HCT116 (cell line): Measurements from ENCODE around the gene CDC42BPA. TPM values are rescaled to one million over a fixed set of nuclear protein-coding genes. Genes with fewer than 3 reads are reported as not detected.

Source experiments
- ATAC-seq: fragments of 200-7000 bp; cut with Tn5 transposase; 2 replicates; pipeline ENCODE4 v1.9.1; 2020; ENCODE audit warnings: mild to moderate bottlenecking, moderate library complexity
- BruUV-seq: library from RNA; stranded (reverse); fragments of 400-500 nt; replicated peaks from 2 replicates; lab custom pipeline; 2021; lab: Mats Ljungman, UMichigan
- CTCF ChIA-PET: fragments of 300-600 bp; sonication (Branson Sonifier 250); formaldehyde crosslinking; loops from one replicate; lab custom pipeline; 2021; ENCODE audit warnings: antibody characterized with exemption; lab: Charles Lee
- POLR2A ChIA-PET: fragments of 300-600, 350-600 bp; sonication (Branson Sonifier 250); formaldehyde crosslinking; loops from one replicate; lab custom pipeline; 2021; ENCODE audit warnings: antibody characterized with exemption; lab: Charles Lee
- RAD21 ChIA-PET, 2 experiments: fragments of 300-600 bp; sonication (Branson Sonifier 250); formaldehyde crosslinking; loops; one replicate each; lab custom pipeline; 2023; ENCODE audit warnings: low total read pairs in 2 of 2; ENCODE audit not compliant: uncharacterized antibody in 2 of 2, unreplicated experiment in 2 of 2, low non-redundant PET in 1 of 2; lab: Charles Lee
- DNase-seq: peaks from one replicate; pipeline ENCODE4 v3.0.0-alpha.2; 2010; ENCODE audit warnings: low read depth, low spot score
- H2AFZ ChIP-seq: fragments of 200-600 bp; shearing (Covaris generic), sonication (generic); 2 replicates; pipeline ENCODE4 v1.6.1; 2017; ENCODE audit warnings: low read depth, mixed run types, mixed read lengths, antibody characterized with exemption, low read length; ENCODE audit not compliant: poor library complexity, severe bottlenecking
- H3K27ac ChIP-seq: 2 replicates; pipeline ENCODE4 v1.5.1; 2012; ENCODE audit warnings: low read depth, low read length
- H3K27me3 ChIP-seq: fragments of 200-600 bp; sonication (generic); 2 replicates; pipeline ENCODE4 v1.6.1; 2016; ENCODE audit warnings: mixed run types, low read length, mixed read lengths; ENCODE audit not compliant: insufficient read depth
- H3K36me3 ChIP-seq, 2 experiments: fragments of 200-500 bp in 1 of 2; fragments of 200-600 bp in 1 of 2; sonication (Bioruptor generic) in 1 of 2; sonication (generic) in 1 of 2; 2 replicates each; pipeline versions ENCODE4 v1.5.1 to v1.6.1; 2014 to 2016; ENCODE audit warnings: low read length in 2 of 2, inconsistent platforms in 1 of 2, mixed read lengths in 1 of 2, mixed run types in 1 of 2; ENCODE audit not compliant: insufficient read depth in 2 of 2, control insufficient read depth in 1 of 2
- H3K4me1 ChIP-seq, 2 experiments: fragments of 200-600 bp in 1 of 2; sonication (generic) in 1 of 2; 2 replicates each; pipeline versions ENCODE4 v1.5.1 to v1.6.1; 2012 to 2017; ENCODE audit warnings: low read length in 2 of 2, inconsistent platforms in 1 of 2, mild to moderate bottlenecking in 1 of 2, mixed read lengths in 1 of 2, mixed run types in 1 of 2, moderate library complexity in 1 of 2; ENCODE audit not compliant: insufficient read depth in 2 of 2, control insufficient read depth in 1 of 2
- H3K4me2 ChIP-seq: fragments of 200-600 bp; sonication (generic); 2 replicates; pipeline ENCODE4 v1.6.1; 2017; ENCODE audit warnings: mixed run types, low read length, mixed read lengths
- H3K4me3 ChIP-seq, 2 experiments: fragments of 200-600 bp in 1 of 2; sonication (generic) in 1 of 2; replicated peaks in 1 of 2; 2 replicates each; pipeline ENCODE4 v1.5.1; 2011 to 2016; ENCODE audit warnings: low read length in 2 of 2, control low read depth in 1 of 2, low read depth in 1 of 2, mild to moderate bottlenecking in 1 of 2, mixed read lengths in 1 of 2, mixed run types in 1 of 2
- H3K79me2 ChIP-seq: fragments of 200-600 bp; sonication (generic); 2 replicates; pipeline ENCODE4 v1.6.1; 2017; ENCODE audit warnings: mild to moderate bottlenecking, mixed run types, low read length, moderate library complexity, mixed read lengths; ENCODE audit not compliant: insufficient read depth
- H3K9ac ChIP-seq: fragments of 200-600 bp; sonication (generic); 2 replicates; pipeline ENCODE4 v1.6.1; 2016; ENCODE audit warnings: low read length, mixed read lengths
- H3K9me2 ChIP-seq: fragments of 200-600 bp; sonication (generic), shearing (Covaris generic); 2 replicates; pipeline ENCODE4 v1.6.1; 2017; ENCODE audit warnings: mixed run types, mild to moderate bottlenecking, moderate library complexity; ENCODE audit not compliant: insufficient read depth
- H3K9me3 ChIP-seq, 2 experiments: fragments of 200-500 bp in 1 of 2; fragments of 200-600 bp in 1 of 2; sonication (Bioruptor generic) in 1 of 2; sonication (generic) in 1 of 2; 2 replicates each; pipeline ENCODE4 v1.6.1; 2014 to 2017; ENCODE audit warnings: low read length in 2 of 2, mixed read lengths in 2 of 2, inconsistent platforms in 1 of 2, low read depth in 1 of 2, mild to moderate bottlenecking in 1 of 2, mixed run types in 1 of 2, moderate library complexity in 1 of 2; ENCODE audit not compliant: control insufficient read depth in 1 of 2, insufficient read depth in 1 of 2
- H4K20me1 ChIP-seq: fragments of 200-600 bp; sonication (generic), shearing (Covaris generic); 2 replicates; pipeline ENCODE4 v1.6.1; 2017; ENCODE audit warnings: mixed run types, mild to moderate bottlenecking, moderate library complexity; ENCODE audit not compliant: insufficient read depth
- CBX3 ChIP-seq: IDR thresholded peaks from 2 replicates; pipeline ENCODE4 v1.6.1; 2012; ENCODE audit warnings: low read depth
- CEBPB ChIP-seq: IDR thresholded peaks from 2 replicates; pipeline ENCODE4 v1.6.1; 2012; ENCODE audit warnings: low read depth
- EGR1 ChIP-seq: IDR thresholded peaks from 2 replicates; pipeline ENCODE4 v1.6.1; 2012; ENCODE audit warnings: low read depth
- ELF1 ChIP-seq: IDR thresholded peaks from 2 replicates; pipeline ENCODE4 v1.6.1; 2012; ENCODE audit warnings: low read depth, borderline replicate concordance
- EZH2phosphoT487 ChIP-seq: fragments of 200-600 bp; IDR thresholded peaks from 2 replicates; pipeline ENCODE4 v1.6.1; 2018; ENCODE audit warnings: antibody characterized with exemption, borderline replicate concordance
- POLR2A ChIP-seq: IDR thresholded peaks from 2 replicates; pipeline ENCODE4 v1.7.0; 2011; ENCODE audit warnings: borderline replicate concordance; ENCODE audit not compliant: insufficient read depth, insufficient read length; ENCODE audit errors: extremely low read depth
- RAD21 ChIP-seq: IDR thresholded peaks from 2 replicates; pipeline ENCODE4 v1.6.1; 2012; ENCODE audit warnings: low read depth, mild to moderate bottlenecking
- SIN3A ChIP-seq: IDR thresholded peaks from 2 replicates; pipeline ENCODE4 v1.6.1; 2012; ENCODE audit warnings: low read depth
- SRF ChIP-seq: IDR thresholded peaks from 2 replicates; pipeline ENCODE4 v1.6.1; 2012; ENCODE audit warnings: low read depth
- TCF7L2 ChIP-seq: IDR thresholded peaks from 2 replicates; pipeline ENCODE4 v1.7.0; 2011; ENCODE audit warnings: borderline replicate concordance, inconsistent platforms; ENCODE audit not compliant: insufficient read depth, insufficient read length; ENCODE audit errors: extremely low read depth
- YY1 ChIP-seq: IDR thresholded peaks from 2 replicates; pipeline ENCODE4 v1.6.1; 2011; ENCODE audit warnings: low read length, low read depth, moderate library complexity, mild to moderate bottlenecking; ENCODE audit not compliant: insufficient replicate concordance; ENCODE audit errors: extremely low read depth
- ZFX ChIP-seq: fragments of 450-650 bp; IDR thresholded peaks from 2 replicates; pipeline ENCODE4 v1.6.1; 2017
- ZNF274 ChIP-seq: fragments of 200-500 bp; sonication (Bioruptor generic); IDR thresholded peaks from 2 replicates; pipeline ENCODE4 v1.6.1; 2014; ENCODE audit warnings: mild to moderate bottlenecking, low read depth, low read length, inconsistent platforms
- intact Hi-C: fragments of 100-400 bp; cut with micrococcal nuclease; formaldehyde crosslinking; loops from 2 replicates; pipeline ENCODE4 v1.10.0; 2022
- total RNA-seq: library from RNA; stranded (reverse); gene quantifications from one replicate; pipeline ENCODE4 v1.2.1, GENCODE V29; 2021; ENCODE audit not compliant: unreplicated experiment
- TF ChIP-seq, protein P1 (sequence below): IDR thresholded peaks from 2 replicates; pipeline ENCODE4 v1.6.1; 2012; ENCODE audit warnings: low read depth
- TF ChIP-seq, protein P2 (sequence below): IDR thresholded peaks from 2 replicates; pipeline ENCODE4 v1.6.1; 2012

The CDC42BPA gene
- total RNA-seq, 1 experiment from 2014 or later: 44.0 TPM

DNA sequence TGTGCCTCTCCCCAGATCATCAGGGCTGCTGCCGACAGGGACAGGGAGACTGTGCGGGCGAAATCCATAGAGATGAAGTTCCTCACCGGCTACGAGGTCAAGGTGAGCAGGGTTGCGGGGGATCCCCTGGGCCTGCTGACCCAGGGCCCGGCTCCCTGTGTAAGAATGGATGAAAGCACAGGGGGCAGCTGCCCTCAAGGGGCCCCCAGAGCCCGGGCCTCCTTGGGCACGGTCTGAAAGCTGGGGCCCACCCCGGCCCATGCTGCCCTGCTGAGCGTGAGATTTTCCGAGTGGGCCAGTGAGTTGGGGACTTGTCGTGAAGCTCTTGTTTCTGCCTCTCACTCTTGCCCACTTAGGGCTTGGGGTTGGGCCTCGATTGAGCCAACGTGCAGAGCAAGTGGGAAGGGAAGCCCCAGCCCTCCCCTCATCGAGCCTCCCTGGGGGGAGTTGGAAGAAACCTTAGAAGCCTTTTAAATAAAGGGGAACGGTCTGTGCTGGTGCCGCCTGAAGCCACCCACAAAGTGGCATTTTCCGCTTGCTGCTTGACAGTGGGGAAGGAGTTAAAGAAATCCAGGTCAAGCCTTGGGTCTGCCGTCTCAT is 333.0 kb downstream of the CDC42BPA start:
- H3K27me3 ChIP-seq: no peaks in the 10 kb centered on the region
- no TSS peak for BruUV-seq
- TF ChIP-seq CEBPB (no peak), SRF (no peak), ZNF274 (no peak), CBX3 (no peak), ZFX (no peak), EZH2phosphoT487 (no peak), POLR2A (no peak), RAD21 (no peak), ELF1 (no peak), SIN3A (no peak), YY1 (no peak), EGR1 (no peak), TCF7L2 (no peak)
- TF ChIP-seq, protein P1, sequence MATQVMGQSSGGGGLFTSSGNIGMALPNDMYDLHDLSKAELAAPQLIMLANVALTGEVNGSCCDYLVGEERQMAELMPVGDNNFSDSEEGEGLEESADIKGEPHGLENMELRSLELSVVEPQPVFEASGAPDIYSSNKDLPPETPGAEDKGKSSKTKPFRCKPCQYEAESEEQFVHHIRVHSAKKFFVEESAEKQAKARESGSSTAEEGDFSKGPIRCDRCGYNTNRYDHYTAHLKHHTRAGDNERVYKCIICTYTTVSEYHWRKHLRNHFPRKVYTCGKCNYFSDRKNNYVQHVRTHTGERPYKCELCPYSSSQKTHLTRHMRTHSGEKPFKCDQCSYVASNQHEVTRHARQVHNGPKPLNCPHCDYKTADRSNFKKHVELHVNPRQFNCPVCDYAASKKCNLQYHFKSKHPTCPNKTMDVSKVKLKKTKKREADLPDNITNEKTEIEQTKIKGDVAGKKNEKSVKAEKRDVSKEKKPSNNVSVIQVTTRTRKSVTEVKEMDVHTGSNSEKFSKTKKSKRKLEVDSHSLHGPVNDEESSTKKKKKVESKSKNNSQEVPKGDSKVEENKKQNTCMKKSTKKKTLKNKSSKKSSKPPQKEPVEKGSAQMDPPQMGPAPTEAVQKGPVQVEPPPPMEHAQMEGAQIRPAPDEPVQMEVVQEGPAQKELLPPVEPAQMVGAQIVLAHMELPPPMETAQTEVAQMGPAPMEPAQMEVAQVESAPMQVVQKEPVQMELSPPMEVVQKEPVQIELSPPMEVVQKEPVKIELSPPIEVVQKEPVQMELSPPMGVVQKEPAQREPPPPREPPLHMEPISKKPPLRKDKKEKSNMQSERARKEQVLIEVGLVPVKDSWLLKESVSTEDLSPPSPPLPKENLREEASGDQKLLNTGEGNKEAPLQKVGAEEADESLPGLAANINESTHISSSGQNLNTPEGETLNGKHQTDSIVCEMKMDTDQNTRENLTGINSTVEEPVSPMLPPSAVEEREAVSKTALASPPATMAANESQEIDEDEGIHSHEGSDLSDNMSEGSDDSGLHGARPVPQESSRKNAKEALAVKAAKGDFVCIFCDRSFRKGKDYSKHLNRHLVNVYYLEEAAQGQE: no peak
- TF ChIP-seq, protein P2, sequence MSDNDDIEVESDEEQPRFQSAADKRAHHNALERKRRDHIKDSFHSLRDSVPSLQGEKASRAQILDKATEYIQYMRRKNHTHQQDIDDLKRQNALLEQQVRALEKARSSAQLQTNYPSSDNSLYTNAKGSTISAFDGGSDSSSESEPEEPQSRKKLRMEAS: no peak
- CTCF ChIA-PET: no interaction called here
- DNase-seq: no peak
- no peak overlapping the region for H2AFZ ChIP-seq
- RAD21 ChIA-PET: no interaction called here
- no peak overlapping the region for H3K9ac ChIP-seq
- ATAC-seq: no peak
- H3K4me2 ChIP-seq: no peak overlapping the region
- no peaks in the 10 kb centered on the region for H3K36me3 ChIP-seq
- intact Hi-C loops: no loop called here
- H3K9me3 ChIP-seq: no peaks in the 10 kb centered on the region
- no peak overlapping the region for H3K4me3 ChIP-seq
- H3K27ac ChIP-seq: no peak overlapping the region
- no peaks in the 10 kb centered on the region for H4K20me1 ChIP-seq
- POLR2A ChIA-PET: no interaction called here
- H3K79me2 ChIP-seq: no peaks in the 10 kb centered on the region
- no peaks in the 10 kb centered on the region for H3K9me2 ChIP-seq
- H3K4me1 ChIP-seq: no peaks in the 10 kb centered on the region
